GM18868 (cell line): ENCODE measurements around the gene RNF186.
"Not testable (repeated sequence)": the region's sequence is repeated elsewhere in the genome, so short reads cannot be mapped to it uniquely, and the experiment has no call there.

Experiments used
- ATAC-seq: cut with Tn5 transposase; IDR thresholded peaks from one replicate; pipeline ENCODE4 v1.9.1; 2021; ENCODE audit warnings: mild to moderate bottlenecking, moderate library complexity; ENCODE audit not compliant: unreplicated experiment

The RNF186 gene

GRCh38 chr1:19797827-19798226 lies 17.3 kb downstream of the RNF186 start:
- ATAC-seq: no peak

GRCh38 chr1:19794583-19794982 lies 20.5 kb downstream of the RNF186 start:
- no peak for ATAC-seq

- ATAC-seq: no peak
These were observed 21.6 kb downstream of the RNF186 start for GRCh38 chr1:19793360-19794046.

GRCh38 chr1:19792237-19793002 lies 22.7 kb downstream of the RNF186 start:
- no peak for ATAC-seq

- ATAC-seq: not testable (repeated sequence)
These were observed 24.8 kb downstream of the RNF186 start for GRCh38 chr1:19790061-19790975.

- no peak for ATAC-seq
These were observed 28.1 kb downstream of the RNF186 start for GRCh38 chr1:19786988-19787423.

- ATAC-seq: no peak
These were observed 29.4 kb downstream of the RNF186 start for GRCh38 chr1:19785660-19786059.

GRCh38 chr1:19780267-19780877 lies 34.7 kb downstream of the RNF186 start:
- no peak for ATAC-seq

- ATAC-seq: no peak
These were observed 38.1 kb downstream of the RNF186 start for GRCh38 chr1:19776933-19777332.

- no peak for ATAC-seq
These were observed 38.8 kb downstream of the RNF186 start for GRCh38 chr1:19776287-19776686.

GRCh38 chr1:19775831-19776230 lies 39.3 kb downstream of the RNF186 start:
- no peak for ATAC-seq

GRCh38 chr1:19775317-19775716 lies 39.8 kb downstream of the RNF186 start:
- no peak for ATAC-seq

GRCh38 chr1:19774180-19774785 lies 40.8 kb downstream of the RNF186 start:
- no peak for ATAC-seq

GRCh38 chr1:19773485-19773884 lies 41.6 kb downstream of the RNF186 start:
- no peak for ATAC-seq

- ATAC-seq: no peak
These were observed 43.0 kb downstream of the RNF186 start for GRCh38 chr1:19772053-19772452.

- no peak for ATAC-seq
These were observed 43.7 kb downstream of the RNF186 start for GRCh38 chr1:19771350-19771749.

GRCh38 chr1:19770436-19771190 lies 44.5 kb downstream of the RNF186 start:
- ATAC-seq: no peak

GRCh38 chr1:19769211-19769932 lies 45.7 kb downstream of the RNF186 start:
- no peak for ATAC-seq
